ENCODE measurements around the gene SEMA5B.

- TF ChIP-seq ZNF274 (IDR thresholded peaks at IDR 0.05; ENCODE audit: low read depth, low read length) (no peak), SUZ12 (IDR thresholded peaks at IDR 0.05; ENCODE audit: extremely low read depth, insufficient read depth, insufficient read length) (no peak), YY1 (IDR thresholded peaks at IDR 0.05; ENCODE audit: insufficient read depth, insufficient read length) (no peak)
Measured at GRCh38 chr3:123064506-123064905, 36.9 kb upstream of the SEMA5B start.

Measured in NT2/D1 (cell line).